ENCODE results near the gene TAS2R1.
"Not testable (repeated sequence)": the region's sequence is repeated elsewhere in the genome, so short reads cannot be mapped to it uniquely, and the experiment has no call there.

The TAS2R1 gene

DNA sequence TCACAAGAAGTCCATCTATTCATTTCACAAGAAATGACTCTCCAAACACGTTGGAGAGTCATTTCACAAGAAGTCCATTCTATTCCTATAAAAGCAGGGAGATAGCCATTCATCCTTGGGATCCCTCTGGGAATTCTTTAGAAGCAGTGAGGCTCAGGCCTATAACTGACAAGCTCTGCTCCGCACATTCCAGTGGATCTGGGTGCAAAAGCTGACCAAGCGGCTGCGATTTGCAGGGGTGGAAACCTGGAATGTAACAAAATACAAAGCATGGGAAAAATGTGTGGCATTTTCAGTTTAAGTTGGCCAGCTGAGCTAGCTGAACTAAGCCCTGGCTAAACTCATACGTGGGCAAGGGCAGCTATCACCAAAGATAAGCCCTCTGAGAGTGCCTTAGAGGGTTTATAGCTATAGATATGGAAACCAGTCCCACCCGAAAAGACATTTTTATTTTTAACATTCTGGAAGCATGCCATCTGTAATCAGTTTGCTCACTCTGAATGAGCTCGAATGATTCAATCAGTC, 8.7 kb downstream of the TAS2R1 start:
- peak; percentile 32 for DNase-seq

DNA sequence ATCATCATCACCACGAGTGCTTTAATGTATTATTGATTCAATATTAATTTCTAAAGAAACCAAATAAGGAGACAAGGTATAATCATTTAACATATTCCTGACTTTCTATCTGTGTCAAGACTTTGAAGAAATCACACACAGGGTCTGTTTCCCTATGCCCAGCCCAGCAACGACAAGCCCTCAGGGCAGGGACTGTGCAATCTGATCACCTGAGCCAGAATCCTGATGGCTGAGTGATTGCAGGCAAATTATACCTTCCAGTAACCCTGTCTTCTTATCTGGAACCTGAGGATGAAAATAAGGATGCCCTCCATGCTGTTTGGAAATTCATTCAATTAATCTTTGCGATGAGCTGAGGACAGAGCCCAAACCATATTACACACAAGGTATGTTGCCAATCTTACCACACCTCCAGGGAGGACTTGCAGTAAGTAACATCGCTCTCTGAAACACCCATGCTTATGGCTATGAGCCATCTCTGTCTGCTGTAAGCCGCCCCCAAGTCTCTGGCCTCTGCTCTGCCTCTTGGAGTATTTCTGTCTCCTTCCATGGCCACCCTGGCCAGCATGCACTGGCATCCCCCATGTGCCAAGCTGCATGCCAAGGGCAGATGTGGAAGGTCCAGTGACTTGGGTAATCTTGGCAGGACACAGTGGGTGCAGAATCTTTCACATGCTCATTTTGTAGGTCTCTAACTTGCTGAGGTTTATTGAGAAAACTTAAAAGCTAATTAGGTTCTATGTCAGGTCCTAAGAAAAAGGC, 10.6 kb downstream of the TAS2R1 start:
- DNase-seq, result no peak

DNA sequence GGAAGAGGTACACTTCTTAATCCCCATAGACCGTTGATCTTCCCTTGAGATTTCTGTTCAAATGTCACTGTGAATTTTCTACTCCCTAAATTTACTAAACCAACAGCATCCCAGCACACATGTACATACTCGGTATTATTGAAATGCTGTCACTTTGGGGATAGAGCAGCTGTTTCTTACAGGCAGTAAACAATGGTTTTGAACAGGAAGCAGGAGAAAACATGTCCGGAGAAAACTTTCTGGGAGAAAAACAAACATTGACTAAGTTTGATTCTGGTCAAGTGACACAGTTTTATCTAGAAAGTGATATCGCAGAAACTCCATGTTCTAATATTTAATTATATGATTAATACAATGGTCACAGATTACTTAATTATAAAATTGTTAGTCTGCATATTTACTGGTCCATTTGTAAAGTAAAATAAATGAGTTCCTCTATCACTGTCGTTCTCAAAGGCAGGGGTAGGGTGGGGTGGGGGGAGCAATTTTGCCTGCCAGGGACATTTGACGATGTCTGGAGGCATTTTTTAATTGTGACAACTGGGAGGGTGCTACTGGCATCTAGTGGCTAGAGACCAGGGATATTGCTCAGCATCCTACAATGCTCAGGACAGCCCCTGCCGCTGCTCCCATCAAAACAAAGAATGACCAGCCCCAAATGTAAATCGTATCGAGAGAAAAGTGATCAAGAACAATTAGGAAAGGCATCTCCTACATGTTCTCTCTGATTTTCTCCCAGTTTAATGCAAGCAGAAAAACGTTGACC, 12.2 kb downstream of the TAS2R1 start:
- no peak for DNase-seq

DNA sequence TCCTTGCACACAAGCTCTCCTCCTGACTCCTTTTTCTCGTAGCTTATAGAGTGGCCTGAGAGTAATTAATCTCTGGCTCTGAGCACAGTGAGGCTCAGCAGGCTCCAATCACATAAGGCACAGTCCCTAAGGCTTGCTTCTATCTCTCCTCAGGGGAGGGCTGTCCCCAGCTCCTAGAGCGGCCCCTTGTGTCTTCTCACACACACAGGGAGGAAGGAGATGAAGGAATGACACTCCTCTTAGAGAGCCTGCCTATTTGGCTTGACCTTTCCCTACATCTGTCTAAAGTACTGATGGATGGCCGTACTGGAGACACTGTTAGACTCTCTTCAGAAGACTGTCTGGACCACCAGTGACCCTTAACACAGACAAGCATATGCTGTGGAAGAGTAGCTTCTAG, 12.9 kb downstream of the TAS2R1 start:
- DNase-seq, result no peak

DNA sequence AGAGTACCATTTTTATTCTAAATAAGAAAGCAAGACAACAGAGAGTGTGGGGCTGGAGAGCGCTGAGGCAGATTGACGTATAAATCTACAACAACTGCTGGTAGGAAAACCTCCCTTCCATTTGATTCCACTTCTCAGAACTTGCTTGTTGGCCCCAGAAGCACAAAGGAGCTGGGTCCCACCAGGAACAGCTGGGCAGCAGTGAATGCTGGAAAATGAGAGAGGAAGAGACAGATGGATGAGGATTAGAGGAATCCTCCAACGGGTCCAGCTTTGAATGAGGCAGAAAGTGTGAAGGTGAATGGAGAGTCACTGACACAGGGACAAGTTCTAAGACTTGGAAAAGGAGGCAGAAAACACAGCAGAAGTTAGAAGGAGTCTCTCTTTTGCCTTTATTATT, 14.8 kb downstream of the TAS2R1 start:
- no peak for DNase-seq

DNA sequence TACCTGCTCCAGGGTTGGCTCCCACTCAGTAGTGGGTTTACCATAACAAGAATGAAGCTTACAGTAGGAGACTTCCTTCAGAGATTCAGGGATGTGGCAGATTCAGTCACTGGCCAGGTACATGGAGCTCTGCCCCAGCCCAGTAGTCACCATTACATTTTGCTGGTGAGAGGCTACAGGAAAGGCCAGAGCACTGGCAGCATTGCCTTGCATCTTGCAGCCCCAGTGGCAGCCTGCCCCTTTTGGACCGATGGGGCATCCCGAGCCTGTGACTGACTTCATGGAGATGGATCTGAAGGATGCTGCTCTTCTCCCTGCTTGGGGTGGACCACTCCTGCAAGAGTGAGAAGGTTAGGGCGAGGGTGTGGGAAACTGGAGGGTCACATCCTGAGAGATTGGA, 16.8 kb downstream of the TAS2R1 start:
- DNase-seq, result no peak

DNA sequence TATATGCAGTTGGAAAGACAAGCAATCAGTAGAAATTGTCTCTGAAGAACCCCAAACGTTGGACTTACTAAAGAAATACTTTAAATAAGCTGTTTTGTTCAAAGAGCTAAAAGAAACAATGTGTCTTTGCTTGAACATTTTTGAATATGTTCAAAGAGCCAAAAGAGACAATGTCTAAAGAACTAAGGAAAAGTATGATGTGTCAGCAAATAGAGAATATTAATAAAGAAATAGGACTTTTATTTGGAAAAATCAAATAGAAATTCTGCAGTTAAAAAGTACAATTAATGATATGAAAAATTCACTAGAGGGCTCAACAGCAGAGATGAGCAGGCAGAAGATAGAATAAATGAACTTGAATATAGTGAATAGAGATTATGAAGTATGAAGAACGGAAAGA, 19.2 kb downstream of the TAS2R1 start:
- no peak for DNase-seq

DNA sequence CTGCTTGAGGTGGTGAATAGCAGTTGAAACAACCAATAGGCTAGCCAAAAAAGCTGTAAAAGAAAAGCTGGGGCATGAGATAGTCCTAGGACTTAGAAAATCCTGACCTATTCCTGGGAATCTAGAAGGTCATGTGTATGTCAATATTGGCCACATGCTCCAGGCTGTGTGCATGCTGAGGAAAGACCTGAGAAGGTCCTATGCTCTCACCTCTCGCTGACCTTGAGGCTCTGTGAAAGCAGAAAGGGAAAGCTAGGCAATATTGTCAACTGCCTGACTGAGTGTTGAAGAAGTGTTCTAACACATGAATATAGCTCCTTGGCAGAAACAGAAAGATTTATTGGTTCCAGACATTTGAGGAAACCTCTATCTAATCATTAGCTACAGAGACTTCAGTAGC, 19.8 kb downstream of the TAS2R1 start:
- DNase-seq, result no peak

DNA sequence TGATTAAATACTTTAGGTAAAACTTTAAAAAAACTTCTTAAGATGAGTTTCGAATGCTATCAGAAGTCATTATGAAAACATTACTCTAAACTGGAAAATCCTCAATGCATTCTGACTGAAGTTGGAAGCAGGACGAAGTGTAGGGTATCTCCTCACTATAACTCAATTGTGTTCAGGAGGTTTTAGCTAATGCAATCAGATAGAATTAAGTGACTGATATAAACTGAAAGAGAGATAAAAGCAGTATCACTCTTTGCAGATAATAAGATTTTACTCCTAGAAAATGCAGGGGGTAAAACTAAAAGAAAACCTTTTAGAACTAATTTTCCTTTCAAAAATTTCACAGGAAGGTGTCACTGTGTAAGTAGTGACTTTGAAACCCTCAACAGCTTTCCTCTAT, 22.1 kb downstream of the TAS2R1 start:
- DNase-seq, result no peak

DNA sequence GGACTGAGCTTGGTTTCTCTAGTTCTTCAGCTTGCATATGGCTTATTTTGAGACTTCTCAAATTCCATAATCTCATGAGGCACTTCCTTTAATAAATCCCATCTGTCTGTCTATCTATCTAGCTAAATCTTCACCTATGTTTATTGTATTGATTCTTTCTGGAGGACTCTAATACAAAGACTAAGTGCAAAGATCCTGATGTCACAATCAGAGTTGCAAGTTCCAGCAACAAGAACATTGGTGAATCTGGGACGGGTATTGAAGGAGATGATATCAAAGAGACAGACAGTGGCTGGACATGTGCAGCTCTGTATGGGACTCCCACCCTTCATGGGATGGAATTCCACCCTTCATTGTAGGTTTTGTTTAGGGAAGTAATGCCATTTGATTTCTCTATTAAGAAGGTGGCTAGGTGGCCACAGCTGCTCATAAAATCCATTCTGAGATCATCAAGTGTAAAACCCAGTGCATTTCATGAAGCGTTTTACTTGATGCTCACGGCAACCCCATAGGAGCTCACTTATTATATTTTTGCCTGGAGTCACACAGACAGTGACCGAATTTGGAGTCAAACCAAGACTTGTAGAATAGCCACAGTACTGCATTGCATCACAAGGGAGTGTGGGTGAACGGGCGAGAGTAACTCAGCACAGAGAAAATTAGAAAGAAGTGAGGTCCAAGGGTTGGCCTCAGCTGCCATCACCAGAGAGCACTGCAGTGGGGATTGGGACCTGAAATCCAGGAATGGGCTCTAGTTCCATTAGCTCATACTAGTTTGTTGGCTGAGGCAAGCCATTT, 24.9 kb downstream of the TAS2R1 start:
- no peak for DNase-seq

DNA sequence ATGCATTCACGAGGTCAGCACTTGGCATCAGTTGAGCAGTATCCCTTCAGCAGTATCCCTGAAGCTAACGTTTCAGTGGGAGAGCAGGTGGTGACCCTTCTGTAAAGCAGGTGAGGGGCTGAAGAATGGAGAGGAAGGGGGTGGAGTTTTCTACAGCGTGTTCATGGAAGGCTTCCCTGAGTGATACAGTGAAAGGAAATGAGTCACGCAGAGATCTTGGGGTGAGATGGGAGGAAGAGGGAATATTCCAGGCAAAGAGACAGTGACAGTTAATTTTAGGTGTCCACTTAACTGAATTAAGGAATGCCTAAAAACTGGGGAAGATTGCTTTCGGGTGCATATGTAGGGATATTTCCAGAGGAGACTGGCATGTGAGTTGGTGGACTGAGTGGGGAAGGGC, 25.7 kb downstream of the TAS2R1 start:
- DNase-seq, result no peak

DNA sequence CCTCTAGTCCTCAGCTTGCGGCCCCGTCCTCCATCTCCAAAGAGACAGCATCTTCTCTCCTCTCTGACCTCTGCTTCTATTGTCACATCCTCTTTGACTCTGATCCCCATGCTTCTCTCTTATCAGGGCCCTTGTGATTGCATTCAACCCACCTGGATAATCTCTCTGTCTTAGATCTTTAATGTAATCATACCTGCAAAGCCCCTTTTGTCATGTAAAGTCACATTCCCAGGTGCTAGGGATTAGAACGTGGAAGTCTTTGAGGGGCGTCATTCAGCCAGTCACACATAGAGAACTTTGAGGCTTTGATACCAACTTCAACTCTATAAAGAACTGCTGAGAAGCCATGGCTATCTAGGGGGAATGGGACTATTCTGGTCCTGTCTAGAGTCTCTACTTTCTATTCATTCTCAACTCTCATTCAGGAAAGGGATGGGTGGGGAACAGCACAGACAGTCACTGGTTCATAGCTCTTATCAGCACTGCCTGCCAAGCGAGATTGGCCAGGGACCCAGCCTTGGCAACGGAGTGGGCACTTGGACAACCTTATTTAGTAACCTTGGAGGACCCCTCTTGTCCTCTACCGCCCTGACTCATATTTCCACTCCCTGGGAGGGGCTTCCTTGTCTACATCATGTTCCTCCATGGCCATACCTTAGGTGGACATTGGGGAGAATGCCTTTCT, 29.0 kb downstream of the TAS2R1 start:
- no peak for DNase-seq

DNA sequence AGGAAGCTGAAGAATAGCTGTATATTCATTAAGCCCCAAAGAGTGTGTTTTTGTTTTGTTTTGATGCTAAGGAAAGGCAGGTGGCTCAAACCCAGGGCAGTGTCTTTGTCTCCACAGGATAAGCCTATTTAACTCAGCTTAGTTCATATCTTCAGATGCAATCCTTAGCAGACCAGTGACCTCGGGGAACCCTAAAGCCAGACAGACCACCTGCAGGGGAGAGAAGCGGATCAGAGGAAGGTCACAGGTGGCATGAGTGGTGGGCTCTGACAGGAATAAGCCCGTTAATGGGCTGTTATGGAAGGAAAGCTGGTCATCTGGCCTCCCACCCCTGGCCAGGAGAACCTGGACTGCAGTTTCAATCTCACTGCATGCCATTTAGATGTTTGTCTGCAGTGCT, 30.8 kb downstream of the TAS2R1 start:
- DNase-seq, result no peak

DNA sequence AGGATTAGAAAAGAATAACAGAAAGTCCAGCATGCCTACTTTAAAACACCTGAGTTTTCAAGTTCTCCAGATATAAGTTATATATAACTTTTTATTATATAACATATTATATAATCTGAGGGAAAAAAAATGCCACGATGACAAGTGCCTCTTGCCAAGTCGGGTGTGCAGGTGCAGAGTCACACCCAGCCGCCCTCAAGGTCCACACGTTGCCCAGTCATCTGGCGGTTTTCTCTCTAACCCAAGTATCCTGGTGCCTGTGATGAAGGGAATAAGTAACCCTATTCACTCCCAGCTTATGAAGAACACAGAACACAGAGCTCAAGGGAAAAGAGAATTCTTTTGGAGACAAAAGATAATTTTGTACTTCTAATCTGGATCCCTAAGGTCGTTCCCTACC, 31.8 kb downstream of the TAS2R1 start:
- DNase-seq, result not testable (repeated sequence)

DNA sequence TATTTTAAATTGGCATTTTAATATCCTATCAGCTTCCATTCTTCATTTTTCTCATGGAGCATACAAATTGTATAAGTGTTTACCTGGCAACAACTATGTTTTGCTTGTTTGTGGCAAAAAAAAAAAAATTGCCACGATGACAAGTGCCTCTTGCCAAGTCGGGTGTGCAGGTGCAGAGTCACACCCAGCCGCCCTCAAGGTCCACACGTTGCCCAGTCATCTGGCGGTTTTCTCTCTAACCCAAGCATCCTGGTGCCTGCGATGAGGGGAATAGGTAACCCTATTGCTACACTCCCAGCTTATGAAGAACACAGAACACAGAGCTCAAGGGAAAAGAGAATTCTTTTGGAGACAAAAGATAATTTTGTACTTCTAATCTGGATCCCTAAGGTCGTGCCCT, 32.8 kb downstream of the TAS2R1 start:
- DNase-seq, result not testable (repeated sequence)

DNA sequence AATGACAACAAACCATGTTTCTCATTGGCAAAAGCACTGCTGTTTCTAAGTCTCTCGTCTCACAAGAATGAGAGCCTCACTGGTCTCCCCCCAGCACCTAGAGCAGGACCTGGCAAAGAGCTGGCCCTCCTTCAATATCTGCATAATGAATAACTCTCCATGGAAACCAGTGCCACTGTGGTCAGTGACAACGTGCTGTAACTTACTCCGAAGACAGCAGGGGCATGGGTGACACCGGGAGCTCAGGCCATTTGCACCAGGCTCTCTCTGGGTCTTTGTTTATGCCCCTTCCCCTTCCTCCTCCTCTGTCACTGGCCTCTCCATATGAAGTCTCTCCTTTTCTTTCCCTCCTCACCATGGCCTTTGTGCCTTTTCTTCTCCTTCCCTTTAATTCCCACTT, 33.3 kb downstream of the TAS2R1 start:
- no peak for DNase-seq

DNA sequence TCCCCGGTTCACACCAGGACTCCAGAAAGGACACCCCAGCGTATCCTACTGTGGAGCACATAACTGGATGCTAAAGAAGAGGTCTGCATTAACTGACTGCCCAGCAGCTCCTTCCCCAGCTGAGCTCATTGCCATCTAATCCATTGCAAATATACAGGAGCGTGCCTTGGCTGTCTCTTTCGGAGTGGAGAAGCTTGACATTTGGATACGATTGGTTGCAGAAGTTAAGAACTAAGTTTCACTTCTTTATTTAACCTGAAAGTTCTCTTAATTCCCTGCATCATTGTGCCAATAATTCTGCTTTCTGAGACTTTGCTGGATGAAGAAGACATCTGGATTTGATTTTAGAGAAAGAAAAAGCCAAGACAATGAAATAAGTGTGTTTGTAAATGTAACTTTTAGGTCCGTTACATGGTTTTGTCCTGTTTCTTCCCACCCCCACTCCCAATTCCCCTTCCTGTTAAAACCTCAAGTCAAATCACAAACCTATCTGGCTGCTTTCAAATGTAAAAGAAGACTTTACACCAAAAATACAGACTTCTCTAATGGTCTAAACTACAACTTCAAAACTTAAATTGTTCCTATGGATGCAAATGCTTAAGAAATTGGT, 33.9 kb downstream of the TAS2R1 start:
- DNase-seq, result no peak

DNA sequence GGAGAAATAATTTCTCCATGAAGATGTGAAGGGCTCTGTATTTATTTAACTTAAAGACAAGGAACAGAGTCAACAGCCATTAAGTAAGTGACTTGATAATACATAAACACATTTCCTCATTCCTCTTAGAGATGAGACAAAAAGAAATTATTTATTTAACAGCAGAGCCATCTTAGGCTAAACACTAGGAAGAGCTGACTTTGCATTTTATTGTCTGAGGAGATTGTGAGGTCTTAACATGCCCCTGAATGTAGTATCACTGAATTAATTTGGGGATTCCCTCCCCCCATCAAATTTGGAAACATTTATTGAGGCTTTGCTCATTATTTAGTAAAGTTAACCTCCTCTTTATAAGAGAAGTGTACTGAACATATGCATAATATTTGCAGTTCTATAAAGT, 35.2 kb downstream of the TAS2R1 start:
- no peak for DNase-seq

DNA sequence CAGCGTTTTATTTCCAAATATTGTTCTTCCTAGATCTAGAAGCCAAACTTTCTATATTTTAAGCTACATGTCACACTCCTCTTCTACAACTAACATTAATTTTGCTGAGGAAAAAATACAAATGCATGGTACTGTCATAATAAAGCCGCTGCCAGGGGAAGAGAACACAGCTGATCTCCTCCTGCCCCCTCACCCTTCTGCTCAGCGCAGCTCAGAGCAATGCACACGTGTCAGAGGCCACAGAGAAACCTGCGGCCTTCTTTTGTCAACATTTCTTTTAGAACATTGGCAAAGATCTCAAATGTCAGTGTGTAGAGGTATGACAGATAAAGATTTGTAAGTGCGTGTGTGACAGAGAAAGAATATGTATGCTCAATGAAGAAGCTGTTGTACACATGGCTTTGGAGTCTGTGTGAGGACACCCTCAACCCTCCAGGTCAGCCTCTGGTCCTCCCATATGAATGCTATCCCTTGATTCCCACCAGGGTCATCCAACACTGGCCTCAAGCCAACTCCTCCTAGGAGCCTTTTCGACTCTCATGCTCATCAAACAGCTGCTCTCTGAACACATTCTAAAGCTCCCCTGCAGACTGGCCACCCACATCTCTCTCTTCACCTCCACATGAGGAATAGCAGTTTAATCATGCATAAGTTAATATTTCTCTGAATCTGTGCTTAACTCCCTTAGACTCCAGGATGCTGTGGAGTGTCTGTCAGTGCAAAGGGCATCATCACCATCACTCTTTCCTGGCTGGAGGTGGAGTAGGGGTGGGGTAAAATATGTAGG, 40.9 kb downstream of the TAS2R1 start:
- DNase-seq, result no peak

DNA sequence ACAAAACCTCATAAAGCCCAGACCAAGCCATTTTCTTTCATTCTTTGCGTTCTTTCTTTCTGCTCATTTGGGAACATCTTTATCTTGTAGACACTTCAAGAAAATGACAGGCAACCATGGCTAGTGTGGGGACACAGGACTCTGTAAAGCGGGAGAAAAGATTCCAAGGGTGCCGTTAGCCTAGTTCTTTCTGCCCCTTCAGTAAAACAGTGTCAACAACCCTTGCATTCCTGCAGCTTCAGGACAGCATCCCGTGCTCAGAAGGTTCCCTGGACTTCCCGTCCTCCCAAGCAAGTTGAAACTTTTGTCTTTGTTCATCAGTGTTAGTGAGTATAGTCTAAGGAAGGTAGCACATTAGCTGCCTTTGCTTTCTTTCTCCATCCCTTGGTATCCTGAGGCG, 41.9 kb downstream of the TAS2R1 start:
- no peak for DNase-seq

DNA sequence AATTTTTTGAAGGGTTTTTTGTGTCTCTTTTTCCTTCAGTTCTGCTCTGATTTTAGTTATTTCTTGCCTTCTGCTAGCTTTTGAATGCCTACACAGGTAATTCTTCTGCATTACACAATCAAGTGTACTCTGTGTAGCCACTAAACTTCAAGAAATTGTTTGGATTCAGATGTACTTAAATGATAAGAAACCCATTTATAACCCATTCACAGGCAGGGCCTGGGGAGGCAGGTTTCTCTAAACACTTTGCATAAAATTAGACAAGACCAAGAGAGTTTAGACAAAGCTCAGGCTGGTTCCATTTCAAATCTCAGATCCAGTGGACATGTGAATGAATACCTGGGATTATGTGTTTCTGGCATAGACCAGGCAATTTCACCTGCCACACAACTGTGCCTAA, 43.0 kb downstream of the TAS2R1 start:
- DNase-seq, result no peak

DNA sequence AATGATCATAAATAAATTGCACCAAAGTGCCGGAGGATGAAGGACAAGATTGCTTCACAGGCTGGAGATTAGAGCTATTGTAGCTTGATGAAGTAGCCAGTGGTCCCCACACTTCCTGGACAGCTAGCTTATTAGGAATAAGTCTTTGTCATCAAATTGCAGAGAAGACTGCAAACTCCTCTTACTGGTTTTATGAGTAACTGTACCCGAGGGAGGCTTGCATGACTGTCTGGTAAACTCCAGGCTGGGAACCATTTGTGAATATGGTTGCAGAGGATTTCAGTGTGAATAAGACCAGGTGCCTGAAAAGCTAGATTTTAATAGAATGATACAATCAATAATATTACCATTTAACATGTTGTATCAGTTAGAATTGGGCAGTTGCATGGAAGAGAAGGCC, 47.7 kb downstream of the TAS2R1 start:
- DNase-seq, result no peak
